DOHH2 (cell line): ENCODE measurements around the gene EFL1.
"Not testable (repeated sequence)": the region's sequence is repeated elsewhere in the genome, so short reads cannot be mapped to it uniquely, and the experiment has no call there.

Source experiments
- H3F3A ChIP-seq: fragments of 200-600 bp; sonication (generic), shearing (Covaris generic); 2 replicates; pipeline ENCODE4 v1.6.0; 2016; ENCODE audit warnings: antibody characterized with exemption, mild to moderate bottlenecking; ENCODE audit not compliant: control insufficient read depth, insufficient read depth
- H3K27ac ChIP-seq: fragments of 200-600 bp; sonication (generic); 2 replicates; pipeline ENCODE4 v1.5.1; 2014; ENCODE audit warnings: low read depth, mild to moderate bottlenecking, low read length, moderate library complexity
- H3K27me3 ChIP-seq: fragments of 200-600 bp; sonication (generic); 2 replicates; pipeline ENCODE4 v1.6.1; 2014; ENCODE audit warnings: mild to moderate bottlenecking, low read length, mixed read lengths; ENCODE audit not compliant: control insufficient read depth
- H3K36me3 ChIP-seq: fragments of 200-600 bp; sonication (generic); 2 replicates; pipeline ENCODE4 v1.6.1; 2014; ENCODE audit warnings: mild to moderate bottlenecking, low read length, moderate library complexity, mixed read lengths; ENCODE audit not compliant: control insufficient read depth
- H3K4me1 ChIP-seq: fragments of 200-600 bp; sonication (generic); 2 replicates; pipeline ENCODE4 v1.6.1; 2014; ENCODE audit warnings: mild to moderate bottlenecking, low read length, mixed read lengths; ENCODE audit not compliant: control insufficient read depth
- H3K4me2 ChIP-seq: fragments of 200-600 bp; sonication (generic); 2 replicates; pipeline ENCODE4 v1.6.0; 2014; ENCODE audit warnings: mild to moderate bottlenecking, low read length, moderate library complexity
- H3K4me3 ChIP-seq: fragments of 200-600 bp; sonication (generic); 2 replicates; pipeline ENCODE4 v1.5.1; 2014; ENCODE audit warnings: mild to moderate bottlenecking, low read length, mixed read lengths
- H3K79me2 ChIP-seq: fragments of 200-600 bp; sonication (generic); 2 replicates; pipeline ENCODE4 v1.6.1; 2014; ENCODE audit warnings: mild to moderate bottlenecking, low read length, mixed read lengths; ENCODE audit not compliant: control insufficient read depth
- H3K9me2 ChIP-seq: fragments of 200-600 bp; sonication (generic); replicated peaks from 2 replicates; pipeline ENCODE4 v1.6.1; 2014; ENCODE audit warnings: mild to moderate bottlenecking, low read length, mixed read lengths; ENCODE audit not compliant: control insufficient read depth
- H3K9me3 ChIP-seq: fragments of 200-600 bp; sonication (generic); 2 replicates; pipeline ENCODE4 v1.6.1; 2014; ENCODE audit warnings: antibody characterized with exemption, low read length, mixed read lengths; ENCODE audit not compliant: control insufficient read depth, insufficient read depth
- H4K20me1 ChIP-seq: fragments of 200-600 bp; sonication (generic); 2 replicates; pipeline ENCODE4 v1.6.0; 2014; ENCODE audit warnings: low read depth, mild to moderate bottlenecking, antibody characterized with exemption, low read length, moderate library complexity; ENCODE audit not compliant: control insufficient read depth, insufficient read depth
- EZH2phosphoT487 ChIP-seq: fragments of 200-600 bp; sonication (generic); IDR thresholded peaks from 2 replicates; pipeline ENCODE4 v1.6.1; 2017; ENCODE audit warnings: borderline replicate concordance, mild to moderate bottlenecking, antibody characterized with exemption, low read length, moderate library complexity, mixed read lengths
- TF ChIP-seq, protein P1 (sequence below): fragments of 200-600 bp; sonication (generic); IDR thresholded peaks from one replicate; pipeline ENCODE4 v1.5.1; 2014; ENCODE audit warnings: antibody characterized with exemption, mild to moderate bottlenecking, low read depth, low read length; ENCODE audit not compliant: poor library complexity, severe bottlenecking

The EFL1 gene

DNA sequence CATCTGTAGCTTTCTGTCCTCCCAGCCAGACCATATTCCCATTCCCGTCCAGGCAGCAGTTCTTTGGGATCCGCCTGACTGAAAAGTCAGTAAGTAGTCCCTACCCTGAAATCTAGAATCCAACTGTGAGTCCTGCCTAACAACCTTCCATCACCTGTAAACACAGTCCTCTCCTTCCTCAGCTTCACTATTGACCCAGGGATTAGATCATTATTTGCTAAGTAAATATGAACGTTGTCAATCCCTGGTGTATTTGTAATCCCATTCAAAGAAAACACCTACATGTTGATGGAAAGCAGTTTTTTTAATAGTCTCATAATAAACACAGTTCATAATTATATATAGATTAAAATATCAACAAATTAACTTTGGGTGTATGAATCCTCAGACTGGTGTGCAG lies 816 bp upstream of the EFL1 start:
- Histone ChIP-seq H3K4me1 (peaks cover 36% of the 10 kb centered on the region), H3F3A (no peaks in the 10 kb centered on the region), H4K20me1 (peaks cover 3% of the 10 kb centered on the region; the same call in 1 of the 2 replicates), H3K4me3 (peak overlapping the region; percentile 96), H3K36me3 (peaks cover 27% of the 10 kb centered on the region), H3K79me2 (peaks cover 34% of the 10 kb centered on the region), H3K9me3 (no peaks in the 10 kb centered on the region), H3K9me2 (no peaks in the 10 kb centered on the region), H3K27me3 (no peaks in the 10 kb centered on the region), H3K27ac (no peak overlapping the region), H3K4me2 (peak overlapping the region; percentile 80)
- TF ChIP-seq EZH2phosphoT487: no peak
- TF ChIP-seq, protein P1, sequence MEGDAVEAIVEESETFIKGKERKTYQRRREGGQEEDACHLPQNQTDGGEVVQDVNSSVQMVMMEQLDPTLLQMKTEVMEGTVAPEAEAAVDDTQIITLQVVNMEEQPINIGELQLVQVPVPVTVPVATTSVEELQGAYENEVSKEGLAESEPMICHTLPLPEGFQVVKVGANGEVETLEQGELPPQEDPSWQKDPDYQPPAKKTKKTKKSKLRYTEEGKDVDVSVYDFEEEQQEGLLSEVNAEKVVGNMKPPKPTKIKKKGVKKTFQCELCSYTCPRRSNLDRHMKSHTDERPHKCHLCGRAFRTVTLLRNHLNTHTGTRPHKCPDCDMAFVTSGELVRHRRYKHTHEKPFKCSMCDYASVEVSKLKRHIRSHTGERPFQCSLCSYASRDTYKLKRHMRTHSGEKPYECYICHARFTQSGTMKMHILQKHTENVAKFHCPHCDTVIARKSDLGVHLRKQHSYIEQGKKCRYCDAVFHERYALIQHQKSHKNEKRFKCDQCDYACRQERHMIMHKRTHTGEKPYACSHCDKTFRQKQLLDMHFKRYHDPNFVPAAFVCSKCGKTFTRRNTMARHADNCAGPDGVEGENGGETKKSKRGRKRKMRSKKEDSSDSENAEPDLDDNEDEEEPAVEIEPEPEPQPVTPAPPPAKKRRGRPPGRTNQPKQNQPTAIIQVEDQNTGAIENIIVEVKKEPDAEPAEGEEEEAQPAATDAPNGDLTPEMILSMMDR: no peak

DNA sequence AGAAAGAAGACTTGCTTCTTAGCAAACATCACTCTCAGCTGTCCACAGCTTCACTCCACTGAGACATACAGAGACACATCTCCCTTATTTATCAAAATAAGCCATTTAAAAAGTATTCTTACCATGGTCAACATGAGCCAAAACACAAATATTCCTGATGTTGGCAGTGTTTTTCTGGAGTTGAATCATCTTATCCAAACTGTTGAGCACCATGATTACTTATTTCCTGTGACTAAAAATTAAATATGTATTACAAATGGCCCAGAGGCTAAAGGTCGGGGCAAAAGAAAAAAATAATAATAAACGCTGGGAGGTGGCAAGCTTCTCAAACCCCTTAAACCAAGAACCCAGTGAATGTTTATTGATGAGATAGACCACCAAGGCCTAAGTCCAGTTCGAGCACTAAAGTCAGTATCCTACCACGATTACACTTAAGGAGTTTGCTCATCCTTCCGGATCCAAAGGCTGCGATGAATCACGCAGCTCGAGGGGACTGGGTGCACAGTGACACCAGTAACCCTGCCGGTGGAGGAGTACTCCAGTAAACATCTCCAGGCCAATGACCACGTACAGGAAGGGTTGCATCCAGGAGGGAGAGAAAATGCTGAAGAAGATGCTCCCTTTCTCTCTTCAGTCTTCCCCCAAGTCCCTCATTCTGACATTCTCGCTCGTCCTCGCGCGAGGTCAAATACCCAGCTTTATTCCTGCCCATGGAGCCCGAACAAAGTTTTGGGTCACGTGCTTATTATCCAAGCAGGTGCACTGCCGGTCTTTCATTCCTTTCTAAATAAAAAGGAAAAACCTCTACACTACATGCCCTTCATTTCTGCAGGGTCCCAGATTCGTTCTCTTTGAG lies 740 bp downstream of the EFL1 start:
- Histone ChIP-seq H3K4me1 (peaks cover 29% of the 10 kb centered on the region), H3K4me2 (peak overlapping the region; percentile 80), H3K4me3 (peak overlapping the region; percentile 96), H3K27ac (peak overlapping the region; percentile 60), H3K79me2 (peaks cover 34% of the 10 kb centered on the region), H3K36me3 (peaks cover 38% of the 10 kb centered on the region)
- not testable (repeated sequence) for H3K27me3 ChIP-seq, H3K9me2 ChIP-seq, H3F3A ChIP-seq, H3K9me3 ChIP-seq, H4K20me1 ChIP-seq

DNA sequence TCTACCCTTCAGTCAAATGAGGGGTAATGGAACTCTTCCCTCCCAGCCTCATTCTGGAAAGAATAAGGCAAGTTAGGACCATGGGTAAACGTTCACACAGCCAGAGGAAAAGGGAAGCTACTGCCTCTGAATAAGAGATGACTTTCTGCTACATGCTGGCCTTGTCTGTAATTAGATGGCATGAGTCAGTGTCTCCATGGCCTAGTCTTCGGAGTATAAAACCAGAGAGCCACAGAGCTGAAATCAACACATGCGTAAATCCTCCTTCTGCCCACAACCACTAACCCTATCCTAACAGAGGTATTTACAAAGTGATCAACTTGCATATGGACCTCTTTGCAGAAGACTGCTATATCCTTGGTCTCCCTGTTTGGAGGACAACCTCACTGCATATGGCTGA lies 14.3 kb downstream of the EFL1 start:
- not testable (repeated sequence) for H3K9me2 ChIP-seq, H3K4me3 ChIP-seq, H3K9me3 ChIP-seq, H3K27me3 ChIP-seq, H3K4me1 ChIP-seq, H3K4me2 ChIP-seq, H3F3A ChIP-seq, H4K20me1 ChIP-seq, H3K79me2 ChIP-seq, H3K27ac ChIP-seq
- peaks cover 11% of the 10 kb centered on the region; the same call in 1 of the 2 replicates for H3K36me3 ChIP-seq

- not testable (repeated sequence) for H3K4me3 ChIP-seq, H3F3A ChIP-seq, H4K20me1 ChIP-seq, H3K9me2 ChIP-seq, H3K27ac ChIP-seq, H3K9me3 ChIP-seq, H3K36me3 ChIP-seq, H3K4me1 ChIP-seq, H3K27me3 ChIP-seq, H3K4me2 ChIP-seq, H3K79me2 ChIP-seq
These were observed 16.6 kb downstream of the EFL1 start for GRCh38 chr15:82245956-82246355.

GRCh38 chr15:82243644-82244043 lies 18.9 kb downstream of the EFL1 start:
- not testable (repeated sequence) for H3K4me2 ChIP-seq, H3K9me3 ChIP-seq, H3K9me2 ChIP-seq, H3K4me1 ChIP-seq, H3K27me3 ChIP-seq, H3F3A ChIP-seq, H3K79me2 ChIP-seq, H3K4me3 ChIP-seq, H3K27ac ChIP-seq, H4K20me1 ChIP-seq
- H3K36me3 ChIP-seq: peaks cover 26% of the 10 kb centered on the region

DNA sequence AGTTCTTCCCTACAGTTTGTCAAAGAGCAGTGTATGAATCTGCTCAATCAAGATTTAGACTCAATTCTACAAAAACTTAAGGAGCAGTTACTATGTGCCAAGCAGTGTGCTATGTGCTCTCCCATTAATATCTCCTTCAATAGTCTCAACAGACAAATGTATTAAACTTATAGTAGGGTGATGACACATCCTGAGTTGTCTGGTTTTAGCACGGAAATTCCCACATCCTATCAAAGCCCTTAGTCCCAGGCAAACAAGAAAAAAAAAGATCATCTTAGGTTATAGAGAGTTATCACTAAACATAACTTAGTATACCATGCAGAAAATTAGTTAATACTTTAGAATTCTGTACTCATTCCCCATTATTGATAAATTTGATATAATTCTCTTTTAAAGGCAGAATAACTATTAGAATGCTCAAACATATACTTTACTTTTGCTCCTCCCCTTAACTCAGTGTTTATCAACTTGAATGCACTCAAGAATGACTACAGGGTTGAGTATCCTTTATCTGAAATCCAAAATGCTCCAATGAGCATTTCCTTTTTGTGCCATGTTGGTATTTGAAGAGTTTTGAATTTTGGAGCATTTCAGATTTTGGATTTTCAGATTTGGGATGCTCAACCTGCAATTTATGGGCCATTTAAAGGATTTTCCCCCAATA lies 20.6 kb downstream of the EFL1 start:
- not testable (repeated sequence) for H3K79me2 ChIP-seq, H4K20me1 ChIP-seq, H3K27ac ChIP-seq, H3K9me2 ChIP-seq, H3K4me3 ChIP-seq, H3K4me2 ChIP-seq, H3F3A ChIP-seq, H3K4me1 ChIP-seq, H3K9me3 ChIP-seq, H3K27me3 ChIP-seq
- peaks cover 29% of the 10 kb centered on the region for H3K36me3 ChIP-seq
